Endothelial cell of umbilical vein (primary cell): Measurements from ENCODE around the gene MRPS35. TPM values are rescaled to one million over a fixed set of nuclear protein-coding genes. Genes with fewer than 3 reads are reported as not detected.

ENCODE experiments used
- BruUV-seq: library from RNA; stranded (reverse); fragments of 400-500 nt; replicated peaks from 2 replicates; lab custom pipeline; 2021; lab: Mats Ljungman, UMichigan
- CTCF ChIA-PET: fragments of 300-600, 350-600 bp; sonication (Branson Sonifier 250); formaldehyde crosslinking; loops from one replicate; lab custom pipeline; 2021; ENCODE audit warnings: antibody characterized with exemption, inconsistent platforms; lab: Charles Lee
- POLR2A ChIA-PET: fragments of 300-600, 350-600 bp; sonication (Branson Sonifier 250); formaldehyde crosslinking; loops from one replicate; lab custom pipeline; 2021; ENCODE audit warnings: antibody characterized with exemption, inconsistent platforms; lab: Charles Lee
- DNase-seq: peaks from one replicate; pipeline ENCODE4 v3.0.0-alpha.2; 2011; ENCODE audit warnings: low read depth, low spot score
- FAIRE-seq: peaks from 2 replicates; lab custom pipeline; 2011; peaks lifted over from hg19 to GRCh38; lab: Jason Lieb, UNC
- H2AFZ ChIP-seq: 2 replicates; pipeline ENCODE4 v1.6.0; 2012; ENCODE audit warnings: low read depth, low read length, control low read depth, inconsistent platforms
- H3K27ac ChIP-seq: 2 replicates; pipeline ENCODE4 v1.5.1; 2011; ENCODE audit warnings: low read depth, mild to moderate bottlenecking, control low read depth, low read length, moderate library complexity; ENCODE audit not compliant: insufficient read depth
- H3K27me3 ChIP-seq, 2 experiments: 2 replicates each; pipeline versions ENCODE4 v1.6.0 to v1.6.1; 2011; ENCODE audit warnings: low read length in 2 of 2, mixed read lengths in 1 of 2; ENCODE audit not compliant: control insufficient read depth in 2 of 2, insufficient read depth in 2 of 2
- H3K36me3 ChIP-seq, 2 experiments: 2 replicates in 1 of 2; 3 replicates in 1 of 2; pipeline ENCODE4 v1.5.1; 2011; ENCODE audit warnings: low read length in 2 of 2, mild to moderate bottlenecking in 1 of 2, moderate library complexity in 1 of 2; ENCODE audit not compliant: control insufficient read depth in 2 of 2, insufficient read depth in 2 of 2; ENCODE audit errors: extremely low read depth in 1 of 2
- H3K4me1 ChIP-seq: 3 replicates; pipeline ENCODE4 v1.5.1; 2011; ENCODE audit warnings: mild to moderate bottlenecking, low read length; ENCODE audit not compliant: control insufficient read depth, insufficient read depth; ENCODE audit errors: extremely low read depth
- H3K4me2 ChIP-seq: 2 replicates; pipeline ENCODE4 v1.6.1; 2011; ENCODE audit warnings: low read length, control low read depth, mixed read lengths; ENCODE audit not compliant: insufficient read depth
- H3K4me3 ChIP-seq, 3 experiments: fragments of 200-600 bp in 1 of 3; sonication (generic), shearing (Covaris generic) in 1 of 3; replicated peaks in 1 of 3; 2 replicates each; pipeline ENCODE4 v1.5.1; 2011 to 2016; ENCODE audit warnings: control low read depth in 3 of 3, low read length in 3 of 3, mild to moderate bottlenecking in 2 of 3, inconsistent platforms in 1 of 3, low read depth in 1 of 3, moderate library complexity in 1 of 3; ENCODE audit not compliant: insufficient read depth in 1 of 3
- H3K79me2 ChIP-seq: 2 replicates; pipeline ENCODE4 v1.6.0; 2012; ENCODE audit warnings: low read length, inconsistent platforms; ENCODE audit not compliant: control insufficient read depth, insufficient read depth
- H3K9ac ChIP-seq: replicated peaks from 2 replicates; pipeline ENCODE3; 2011; ENCODE audit warnings: low read length, control low read depth; ENCODE audit not compliant: insufficient read depth; ENCODE audit errors: extremely low read depth
- H3K9me1 ChIP-seq: replicated peaks from 3 replicates; pipeline ENCODE4 v1.6.0; 2011; ENCODE audit warnings: mild to moderate bottlenecking, low read length; ENCODE audit not compliant: control insufficient read depth, insufficient read depth; ENCODE audit errors: extremely low read depth
- H3K9me3 ChIP-seq: replicated peaks from 2 replicates; pipeline ENCODE4 v1.5.1; 2012; ENCODE audit warnings: low read length, inconsistent platforms; ENCODE audit not compliant: control insufficient read depth, insufficient read depth
- H4K20me1 ChIP-seq: replicated peaks from 2 replicates; pipeline ENCODE3; 2011; ENCODE audit warnings: mild to moderate bottlenecking, low read length; ENCODE audit not compliant: control insufficient read depth, insufficient read depth; ENCODE audit errors: extremely low read depth
- CTCF ChIP-seq, 2 donors: IDR thresholded peaks; 1 replicate in 1 of 2; 2 replicates in 1 of 2; pipeline ENCODE4 v1.5.1; 2011; ENCODE audit warnings: low read length in 2 of 2, mild to moderate bottlenecking in 2 of 2, moderate library complexity in 2 of 2, control low read depth in 1 of 2, inconsistent platforms in 1 of 2, low read depth in 1 of 2; ENCODE audit not compliant: insufficient read depth in 1 of 2; ENCODE audit errors: extremely low read depth in 1 of 2
- EZH2 ChIP-seq: IDR thresholded peaks from 2 replicates; pipeline ENCODE4 v1.6.1; 2012; ENCODE audit warnings: borderline replicate concordance, low read depth, mild to moderate bottlenecking, moderate library complexity, low read length, inconsistent platforms; ENCODE audit not compliant: severe bottlenecking
- FOS ChIP-seq: IDR thresholded peaks from 2 replicates; pipeline ENCODE4 v1.6.1; 2011; ENCODE audit warnings: mild to moderate bottlenecking, low read length, moderate library complexity, borderline replicate concordance; ENCODE audit not compliant: insufficient read depth
- GATA2 ChIP-seq: IDR thresholded peaks from 2 replicates; pipeline ENCODE4 v1.7.0; 2011; ENCODE audit warnings: low read depth, mild to moderate bottlenecking, moderate library complexity, mixed read lengths, low read length; ENCODE audit not compliant: insufficient read length, insufficient read depth
- JUN ChIP-seq: IDR thresholded peaks from 2 replicates; pipeline ENCODE4 v1.6.1; 2011; ENCODE audit warnings: borderline replicate concordance, low read depth; ENCODE audit not compliant: insufficient read length, insufficient read depth
- MAX ChIP-seq: IDR thresholded peaks from 2 replicates; pipeline ENCODE4 v1.6.1; 2011; ENCODE audit not compliant: insufficient read depth, insufficient read length
- MYC ChIP-seq: IDR thresholded peaks from one replicate; pipeline ENCODE4 v1.6.1; 2011; ENCODE audit warnings: mild to moderate bottlenecking, low read depth, low read length
- POLR2A ChIP-seq: IDR thresholded peaks from 2 replicates; pipeline ENCODE4 v1.6.1; 2012; ENCODE audit warnings: low read depth, mild to moderate bottlenecking, control low read depth, low read length
- POLR2AphosphoS5 ChIP-seq: IDR thresholded peaks from 2 replicates; pipeline ENCODE4 v1.6.1; 2012; ENCODE audit warnings: low read depth, mild to moderate bottlenecking, control low read depth, low read length, moderate library complexity; ENCODE audit not compliant: insufficient read depth
- dilution Hi-C: fragments of 300-500 bp; cut with MboI; formaldehyde crosslinking; loops from one replicate; pipeline ENCODE4 v1.15.0; 2019; ENCODE audit warnings: low sequenced_read_pairs; ENCODE audit not compliant: extremely low pct_ligation_motif_present
- intact Hi-C: fragments of 100-400 bp; cut with micrococcal nuclease; formaldehyde crosslinking; loops from one replicate; pipeline ENCODE4 v1.10.0; 2022
- polyA plus RNA-seq, 4 experiments: library from polyadenylated mRNA; depleted of rRNA in 3 of 4; stranded (reverse) in 3 of 4; unstranded in 1 of 4; fragments of >200 nt; gene quantifications; 2 replicates each; pipeline versions ENCODE4 v1.2.1 to v1.2.3, GENCODE V29; 2011 to 2012; ENCODE audit warnings: missing spikeins in 1 of 4
- total RNA-seq: library from RNA; stranded (reverse); gene quantifications from 2 replicates; pipeline ENCODE4 v1.2.3, GENCODE V29; 2021

Gene MRPS35
- total and polyA plus RNA-seq, 2 donors (not counting 3 experiments of a cell fraction or from before 2014, with no cell fraction given): 22.7 to 38.6 TPM

- Histone ChIP-seq H3K9ac (no peak overlapping the region), H3K4me1 (no peaks in the 10 kb centered on the region), H2AFZ (no peak overlapping the region), H3K27me3 (no peaks in the 10 kb centered on the region), H3K9me1 (no peaks in the 10 kb centered on the region), H3K4me3 (no peak overlapping the region), H3K27ac (no peak overlapping the region), H4K20me1 (no peaks in the 10 kb centered on the region), H3K36me3 (peaks cover 22 to 33% of the 10 kb centered on the region in 2 experiments), H3K9me3 (no peaks in the 10 kb centered on the region), H3K4me2 (no peak overlapping the region), H3K79me2 (no peaks in the 10 kb centered on the region)
- dilution Hi-C loops: no loop called here
- FAIRE-seq (no peak), DNase-seq (no peak)
- CTCF ChIA-PET: no interaction called here
- TF ChIP-seq POLR2A (no peak), EZH2 (no peak), MYC (no peak), FOS (no peak), POLR2AphosphoS5 (no peak), GATA2 (no peak), MAX (no peak), JUN (no peak), CTCF (IDR thresholded peaks at IDR 0.05; ENCODE audit: extremely low read depth in 1 of 2, insufficient read depth in 1 of 2, low read depth in 1 of 2, low read length in 2 of 2) (no peak)
- BruUV-seq: no TSS peak
- POLR2A ChIA-PET: no interaction called here
- intact Hi-C loops: no loop called here
Measured at GRCh38 chr12:27667540-27667939, 43.1 kb upstream of the MRPS35 start.
